RWPE2 (cell line): ENCODE results near the gene SOX4.

Source experiments
- ATAC-seq: fragments of 200-7000 bp; cut with Tn5 transposase; 3 replicates; pipeline ENCODE4 v1.9.1; 2021; ENCODE audit warnings: low read depth
- DNase-seq: peaks from one replicate; pipeline ENCODE4 v3.0.0-alpha.2; 2020; ENCODE audit warnings: low spot score
- H3K27ac ChIP-seq: fragments of 450-650 bp; 2 replicates; pipeline ENCODE4 v1.5.1; 2017; ENCODE audit warnings: mild to moderate bottlenecking; ENCODE audit not compliant: poor library complexity, severe bottlenecking
- H3K27me3 ChIP-seq: fragments of 250-450 bp; sonication (Bioruptor Pico); 2 replicates; pipeline ENCODE4 v1.5.1; 2021; ENCODE audit warnings: mild to moderate bottlenecking, moderate library complexity; ENCODE audit not compliant: insufficient read depth, poor library complexity, severe bottlenecking
- H3K36me3 ChIP-seq: fragments of 250-450 bp; sonication (Bioruptor Pico); 2 replicates; pipeline ENCODE4 v1.5.1; 2020; ENCODE audit warnings: low read depth, mild to moderate bottlenecking, moderate library complexity
- H3K4me1 ChIP-seq: fragments of 250-450 bp; sonication (Bioruptor Pico); 2 replicates; pipeline ENCODE4 v1.5.1; 2021; ENCODE audit warnings: mild to moderate bottlenecking, moderate library complexity; ENCODE audit not compliant: insufficient read depth, poor library complexity, severe bottlenecking
- H3K4me3 ChIP-seq: fragments of 250-450 bp; sonication (Bioruptor Pico); 2 replicates; pipeline ENCODE4 v1.5.1; 2021; ENCODE audit warnings: mild to moderate bottlenecking, moderate library complexity; ENCODE audit not compliant: severe bottlenecking
- H3K9me3 ChIP-seq: fragments of 250-450 bp; sonication (Bioruptor Pico); 2 replicates; pipeline ENCODE4 v1.5.1; 2021; ENCODE audit warnings: mild to moderate bottlenecking, moderate library complexity; ENCODE audit not compliant: severe bottlenecking
- TF ChIP-seq, protein P1 (sequence below): fragments of 450-650 bp; IDR thresholded peaks from one replicate; pipeline ENCODE4 v1.5.1; 2017; ENCODE audit warnings: mild to moderate bottlenecking, moderate library complexity; ENCODE audit not compliant: poor library complexity, severe bottlenecking

Gene SOX4

DNA sequence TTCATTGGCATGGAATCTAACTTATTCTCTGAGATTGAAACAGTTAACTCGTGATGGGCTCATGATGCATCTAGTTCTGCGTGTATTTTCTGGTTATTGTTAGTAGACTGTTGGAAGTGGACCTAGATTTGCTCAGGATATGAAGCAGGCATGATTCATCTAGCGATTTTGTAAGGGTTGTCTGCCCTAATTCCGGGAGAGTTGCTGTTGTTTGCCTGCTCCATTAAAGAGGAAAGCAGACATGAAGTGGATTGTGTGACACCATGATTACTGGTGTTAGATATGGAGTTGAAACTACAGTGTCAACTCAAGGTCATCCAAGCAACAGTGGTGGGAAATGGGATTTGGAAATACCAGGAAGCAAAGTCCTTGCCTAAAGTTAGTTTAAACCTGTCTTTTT is 41.0 kb downstream of the SOX4 start:
- H3K27me3 ChIP-seq, result no peaks in the 10 kb centered on the region
- peaks cover 9% of the 10 kb centered on the region for H3K4me1 ChIP-seq
- TF ChIP-seq, protein P1, sequence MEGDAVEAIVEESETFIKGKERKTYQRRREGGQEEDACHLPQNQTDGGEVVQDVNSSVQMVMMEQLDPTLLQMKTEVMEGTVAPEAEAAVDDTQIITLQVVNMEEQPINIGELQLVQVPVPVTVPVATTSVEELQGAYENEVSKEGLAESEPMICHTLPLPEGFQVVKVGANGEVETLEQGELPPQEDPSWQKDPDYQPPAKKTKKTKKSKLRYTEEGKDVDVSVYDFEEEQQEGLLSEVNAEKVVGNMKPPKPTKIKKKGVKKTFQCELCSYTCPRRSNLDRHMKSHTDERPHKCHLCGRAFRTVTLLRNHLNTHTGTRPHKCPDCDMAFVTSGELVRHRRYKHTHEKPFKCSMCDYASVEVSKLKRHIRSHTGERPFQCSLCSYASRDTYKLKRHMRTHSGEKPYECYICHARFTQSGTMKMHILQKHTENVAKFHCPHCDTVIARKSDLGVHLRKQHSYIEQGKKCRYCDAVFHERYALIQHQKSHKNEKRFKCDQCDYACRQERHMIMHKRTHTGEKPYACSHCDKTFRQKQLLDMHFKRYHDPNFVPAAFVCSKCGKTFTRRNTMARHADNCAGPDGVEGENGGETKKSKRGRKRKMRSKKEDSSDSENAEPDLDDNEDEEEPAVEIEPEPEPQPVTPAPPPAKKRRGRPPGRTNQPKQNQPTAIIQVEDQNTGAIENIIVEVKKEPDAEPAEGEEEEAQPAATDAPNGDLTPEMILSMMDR, result no peak
- peak overlapping the region; percentile 97 for H3K27ac ChIP-seq
- no peaks in the 10 kb centered on the region for H3K36me3 ChIP-seq
- ATAC-seq, result peak; percentile 99
- H3K9me3 ChIP-seq, result no peaks in the 10 kb centered on the region
- DNase-seq, result no peak
- H3K4me3 ChIP-seq, result no peak overlapping the region

DNA sequence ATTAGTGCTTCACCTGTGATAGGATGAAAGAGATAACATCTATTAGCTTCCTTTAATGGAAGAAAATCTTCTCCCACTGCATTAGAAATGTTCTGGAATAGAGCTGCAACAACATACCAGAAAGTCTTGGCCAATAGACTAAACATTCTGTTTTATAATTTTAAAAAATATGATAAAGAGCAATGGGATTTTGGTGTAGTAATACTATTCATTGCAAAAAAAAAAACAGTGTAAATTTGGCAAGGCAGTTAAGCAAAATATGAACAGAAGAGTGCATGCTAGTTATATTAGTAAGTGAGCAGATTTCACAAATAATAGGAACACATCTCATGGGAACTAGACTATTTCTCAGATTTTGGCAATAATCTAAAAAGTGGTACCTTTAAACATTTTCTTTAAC is 43.3 kb downstream of the SOX4 start:
- no peak for DNase-seq
- Histone ChIP-seq H3K27me3 (no peaks in the 10 kb centered on the region), H3K4me1 (peaks cover 9% of the 10 kb centered on the region), H3K9me3 (no peaks in the 10 kb centered on the region), H3K4me3 (no peak overlapping the region), H3K36me3 (no peaks in the 10 kb centered on the region), H3K27ac (peak overlapping the region; percentile 7)
- TF ChIP-seq, protein P1, result no peak
- ATAC-seq, result no peak

DNA sequence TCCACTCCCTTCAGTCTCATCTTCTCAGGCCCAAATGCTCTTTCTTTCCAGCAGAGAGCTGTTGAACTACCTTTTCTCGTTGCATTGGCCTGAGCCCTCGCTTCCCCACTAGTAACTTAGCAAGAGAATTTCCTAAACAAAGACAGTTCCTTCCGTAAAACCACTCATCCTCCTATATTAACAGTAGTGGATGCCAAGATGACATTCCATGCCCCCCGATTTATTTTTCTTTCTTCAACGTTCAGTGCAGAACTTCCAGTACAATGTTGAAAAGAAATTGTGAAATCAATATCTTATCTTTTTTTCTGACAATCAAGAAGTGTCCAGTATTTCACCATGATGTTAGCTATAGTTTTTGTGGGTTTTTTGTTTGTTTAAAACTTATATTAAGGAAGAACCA is 45.8 kb downstream of the SOX4 start:
- Histone ChIP-seq H3K27ac (no peak overlapping the region), H3K4me1 (peaks cover 3% of the 10 kb centered on the region), H3K36me3 (no peaks in the 10 kb centered on the region), H3K27me3 (no peaks in the 10 kb centered on the region), H3K9me3 (no peaks in the 10 kb centered on the region), H3K4me3 (no peak overlapping the region)
- DNase-seq (no peak), ATAC-seq (no peak)
- TF ChIP-seq, protein P1, result no peak
